ENCODE data around the gene TOM1. TPM values are rescaled to one million over a fixed set of nuclear protein-coding genes. Genes with fewer than 3 reads are reported as not detected.

The TOM1 gene
- total RNA-seq, 2 donors from 2014 or later, result 108 TPM

- Histone ChIP-seq H3K9me3 (no peaks in the 10 kb centered on the region), H3K27me3 (no peaks in the 10 kb centered on the region), H3K36me3 (peaks cover 80% of the 10 kb centered on the region), H3K4me3 (no peak overlapping the region), H3K4me1 (peaks cover 0 to 30% of the 10 kb centered on the region in 2 donors), H3K27ac (no peak overlapping the region)
- DNase-seq (ENCODE audit: low spot score), result no peak
- TF ChIP-seq CTCF (IDR thresholded peaks at IDR 0.05), result no peak
Measured at GRCh38 chr22:35326854-35327562, 27.3 kb downstream of the TOM1 start.

DNA sequence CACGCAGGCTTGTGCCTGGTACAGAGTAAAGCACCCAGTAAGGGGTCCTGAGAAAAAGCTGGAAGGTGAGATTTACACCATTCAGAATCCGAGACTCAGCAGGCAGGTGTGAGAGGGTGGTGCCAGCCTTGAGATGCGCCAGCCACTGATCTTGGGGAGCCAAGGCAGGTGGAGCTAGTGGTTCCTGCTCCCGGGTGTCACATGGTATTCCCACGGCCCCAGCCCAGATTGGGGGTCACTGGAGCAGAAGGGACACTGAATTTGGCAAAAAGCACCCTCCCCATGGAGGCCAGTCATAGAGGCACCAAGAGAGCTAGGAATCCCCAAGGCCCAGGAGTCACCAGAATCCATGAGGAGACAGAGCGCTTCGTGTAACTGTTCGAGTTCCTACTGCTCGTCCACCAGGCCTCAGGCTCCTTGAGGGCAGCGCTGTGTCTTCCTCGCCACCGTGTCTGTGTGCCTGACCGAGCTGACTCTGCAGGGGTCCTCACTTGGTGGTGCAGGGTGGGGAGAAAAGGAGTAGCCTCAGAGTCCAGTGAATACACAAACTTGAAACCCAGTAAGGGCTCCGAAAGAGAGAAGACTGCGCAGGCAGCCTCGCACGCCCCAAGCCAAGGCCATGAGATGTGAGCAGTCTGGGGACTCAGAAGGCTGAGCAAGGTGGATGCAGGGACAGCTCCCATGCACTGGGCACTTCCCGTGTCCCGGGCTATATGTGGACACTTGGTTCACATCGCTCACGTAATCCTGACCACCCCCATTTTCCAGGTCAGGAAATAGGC is 28.2 kb downstream of the TOM1 start:
- TF ChIP-seq CTCF (IDR thresholded peaks at IDR 0.05), result no peak
- Histone ChIP-seq H3K4me3 (no peak overlapping the region), H3K9me3 (no peaks in the 10 kb centered on the region), H3K36me3 (peaks cover 78% of the 10 kb centered on the region), H3K27me3 (no peaks in the 10 kb centered on the region), H3K27ac (peak overlapping the region; percentile 80 to 86), H3K4me1 (peaks cover 0 to 31% of the 10 kb centered on the region in 2 donors)
- DNase-seq (ENCODE audit: low spot score), result no peak

DNA sequence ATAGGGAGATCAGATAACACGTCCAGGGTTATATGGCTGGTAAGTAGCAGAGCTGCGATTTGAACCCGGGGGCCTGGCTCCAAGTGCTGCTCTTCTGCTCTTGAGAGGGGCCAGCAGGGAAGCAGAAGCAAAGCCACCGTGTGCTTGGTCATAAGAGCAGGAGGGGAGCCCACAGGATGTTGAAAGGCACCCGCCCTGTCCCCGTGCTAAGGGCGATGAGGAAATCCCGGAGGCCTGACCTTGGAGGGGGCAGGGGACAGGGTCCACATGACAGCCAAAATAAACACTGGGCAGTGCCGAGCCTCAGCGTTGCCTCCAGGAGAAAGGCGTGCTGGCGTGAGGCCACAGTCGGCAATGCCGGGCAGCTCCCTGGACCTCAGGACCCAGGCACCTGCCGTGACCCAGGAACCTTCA is 28.8 kb downstream of the TOM1 start:
- Histone ChIP-seq H3K27ac (peak overlapping the region; percentile 80 to 86), H3K4me3 (no peak overlapping the region), H3K9me3 (no peaks in the 10 kb centered on the region), H3K36me3 (peaks cover 78% of the 10 kb centered on the region), H3K27me3 (no peaks in the 10 kb centered on the region), H3K4me1 (peaks cover 0 to 31% of the 10 kb centered on the region in 2 donors)
- DNase-seq (ENCODE audit: low spot score), result peak; percentile 74
- no peak for TF ChIP-seq CTCF (IDR thresholded peaks at IDR 0.05)

GRCh38 chr22:35329114-35329847 is 29.6 kb downstream of the TOM1 start:
- no peak overlapping the region for H3K4me3 ChIP-seq
- peak overlapping the region; percentile 80 to 86 for H3K27ac ChIP-seq
- TF ChIP-seq CTCF (IDR thresholded peaks at IDR 0.05), result peak in 1 of 2 donors; percentile 28
- no peak for DNase-seq (ENCODE audit: low spot score)
- no peaks in the 10 kb centered on the region for H3K27me3 ChIP-seq
- no peaks in the 10 kb centered on the region for H3K9me3 ChIP-seq
- H3K36me3 ChIP-seq, result peaks cover 78% of the 10 kb centered on the region
- peaks cover 0 to 33% of the 10 kb centered on the region in 2 donors for H3K4me1 ChIP-seq

GRCh38 chr22:35330258-35330861 is 30.7 kb downstream of the TOM1 start:
- H3K36me3 ChIP-seq, result peaks cover 78% of the 10 kb centered on the region
- TF ChIP-seq CTCF (IDR thresholded peaks at IDR 0.05), result no peak
- no peaks in the 10 kb centered on the region for H3K27me3 ChIP-seq
- H3K4me1 ChIP-seq, result peaks cover 0 to 43% of the 10 kb centered on the region in 2 donors
- DNase-seq (ENCODE audit: low spot score), result peak; percentile 91
- H3K4me3 ChIP-seq, result no peak overlapping the region
- H3K27ac ChIP-seq, result peak overlapping the region; percentile 80 to 86
- H3K9me3 ChIP-seq, result no peaks in the 10 kb centered on the region

All from right atrium auricular region (tissue), 2 donors.